ENCODE data around the gene TPPP3.

The TPPP3 gene

GRCh38 chr16:67394155-67395104, 1.1 kb upstream of the TPPP3 start:
- H3K27ac ChIP-seq (ENCODE audit: low read depth, low read length, severe bottlenecking), result no peak overlapping the region
- no peak overlapping the region for H3K4me3 ChIP-seq (ENCODE audit: extremely low read depth, insufficient read depth, low read length, poor library complexity, severe bottlenecking)
- H3K36me3 ChIP-seq (ENCODE audit: control insufficient read depth, insufficient read depth, low read length), result no peaks in the 10 kb centered on the region
- H3K4me1 ChIP-seq (ENCODE audit: control insufficient read depth, insufficient read depth, low read length, poor library complexity, severe bottlenecking), result peaks cover 29% of the 10 kb centered on the region
- H3K9me3 ChIP-seq (ENCODE audit: control insufficient read depth, low read length), result no peaks in the 10 kb centered on the region
- 14 to 15% methylated on average over 76 to 80 of the region's 88 CpGs for WGBS, 2 experiments (ENCODE audit: insufficient coverage in 2 of 2)

GRCh38 chr16:67393788-67394154, 473 bp upstream of the TPPP3 start:
- no peaks in the 10 kb centered on the region for H3K9me3 ChIP-seq (ENCODE audit: control insufficient read depth, low read length)
- H3K36me3 ChIP-seq (ENCODE audit: control insufficient read depth, insufficient read depth, low read length), result no peaks in the 10 kb centered on the region
- peak overlapping the region; percentile 45 for H3K27ac ChIP-seq (ENCODE audit: low read depth, low read length, severe bottlenecking)
- H3K4me3 ChIP-seq (ENCODE audit: extremely low read depth, insufficient read depth, low read length, poor library complexity, severe bottlenecking), result no peak overlapping the region
- H3K4me1 ChIP-seq (ENCODE audit: control insufficient read depth, insufficient read depth, low read length, poor library complexity, severe bottlenecking), result peaks cover 29% of the 10 kb centered on the region
- 8 to 10% methylated on average over 15 to 16 of the region's 20 CpGs for WGBS, 2 experiments (ENCODE audit: insufficient coverage in 2 of 2)

- H3K4me3 ChIP-seq (ENCODE audit: extremely low read depth, insufficient read depth, low read length, poor library complexity, severe bottlenecking), result no peak overlapping the region
- WGBS, 2 experiments (ENCODE audit: insufficient coverage in 2 of 2), result 83 to 89% methylated on average over 16 to 18 of the region's 18 CpGs
- no peaks in the 10 kb centered on the region for H3K36me3 ChIP-seq (ENCODE audit: control insufficient read depth, insufficient read depth, low read length)
- no peak overlapping the region for H3K27ac ChIP-seq (ENCODE audit: low read depth, low read length, severe bottlenecking)
- no peaks in the 10 kb centered on the region for H3K9me3 ChIP-seq (ENCODE audit: control insufficient read depth, low read length)
- H3K4me1 ChIP-seq (ENCODE audit: control insufficient read depth, insufficient read depth, low read length, poor library complexity, severe bottlenecking), result peaks cover 29% of the 10 kb centered on the region
Observed at GRCh38 chr16:67392301-67393059, 818 bp downstream of the TPPP3 start.

GRCh38 chr16:67391424-67392300, 1.6 kb downstream of the TPPP3 start:
- peaks cover 22% of the 10 kb centered on the region for H3K4me1 ChIP-seq (ENCODE audit: control insufficient read depth, insufficient read depth, low read length, poor library complexity, severe bottlenecking)
- no peak overlapping the region for H3K27ac ChIP-seq (ENCODE audit: low read depth, low read length, severe bottlenecking)

GRCh38 chr16:67390816-67391423, 2.4 kb downstream of the TPPP3 start:
- Histone ChIP-seq H3K36me3 (ENCODE audit: control insufficient read depth, insufficient read depth, low read length) (no peaks in the 10 kb centered on the region), H3K9me3 (ENCODE audit: control insufficient read depth, low read length) (no peaks in the 10 kb centered on the region), H3K4me1 (ENCODE audit: control insufficient read depth, insufficient read depth, low read length, poor library complexity, severe bottlenecking) (peaks cover 15% of the 10 kb centered on the region), H3K27ac (ENCODE audit: low read depth, low read length, severe bottlenecking) (no peak overlapping the region), H3K4me3 (ENCODE audit: extremely low read depth, insufficient read depth, low read length, poor library complexity, severe bottlenecking) (no peak overlapping the region)
- 94 to 97% methylated on average over 9 to 10 of the region's 11 CpGs for WGBS, 2 experiments (ENCODE audit: insufficient coverage in 2 of 2)

More at GRCh38 chr16:67391424-67392300, 1.6 kb downstream of the TPPP3 start:
- no peaks in the 10 kb centered on the region for H3K9me3 ChIP-seq (ENCODE audit: control insufficient read depth, low read length)
- WGBS, 2 experiments (ENCODE audit: insufficient coverage in 2 of 2), result 84 to 88% methylated on average over 9 to 13 of the region's 15 CpGs
- H3K36me3 ChIP-seq (ENCODE audit: control insufficient read depth, insufficient read depth, low read length), result no peaks in the 10 kb centered on the region
- no peak overlapping the region for H3K4me3 ChIP-seq (ENCODE audit: extremely low read depth, insufficient read depth, low read length, poor library complexity, severe bottlenecking)

- H3K9me3 ChIP-seq (ENCODE audit: control insufficient read depth, low read length), result no peaks in the 10 kb centered on the region
- 92 to 94% methylated on average over 25 to 27 of the region's 27 CpGs for WGBS, 2 experiments (ENCODE audit: insufficient coverage in 2 of 2)
- H3K27ac ChIP-seq (ENCODE audit: low read depth, low read length, severe bottlenecking), result no peak overlapping the region
- peaks cover 11% of the 10 kb centered on the region for H3K4me1 ChIP-seq (ENCODE audit: control insufficient read depth, insufficient read depth, low read length, poor library complexity, severe bottlenecking)
- no peak overlapping the region for H3K4me3 ChIP-seq (ENCODE audit: extremely low read depth, insufficient read depth, low read length, poor library complexity, severe bottlenecking)
- H3K36me3 ChIP-seq (ENCODE audit: control insufficient read depth, insufficient read depth, low read length), result no peaks in the 10 kb centered on the region
Observed at GRCh38 chr16:67389911-67390815, 3.1 kb downstream of the TPPP3 start.

GRCh38 chr16:67388591-67388990, 4.7 kb downstream of the TPPP3 start:
- Histone ChIP-seq H3K36me3 (ENCODE audit: control insufficient read depth, insufficient read depth, low read length) (no peaks in the 10 kb centered on the region), H3K4me1 (ENCODE audit: control insufficient read depth, insufficient read depth, low read length, poor library complexity, severe bottlenecking) (peaks cover 9% of the 10 kb centered on the region), H3K9me3 (ENCODE audit: control insufficient read depth, low read length) (no peaks in the 10 kb centered on the region), H3K27ac (ENCODE audit: low read depth, low read length, severe bottlenecking) (no peak overlapping the region), H3K4me3 (ENCODE audit: extremely low read depth, insufficient read depth, low read length, poor library complexity, severe bottlenecking) (no peak overlapping the region)
- 63 to 85% methylated on average over 2 of the region's 2 CpGs for whole genome bisulfite sequencing, 2 experiments (ENCODE audit: insufficient coverage in 2 of 2)

GRCh38 chr16:67388191-67388590, 5.1 kb downstream of the TPPP3 start:
- WGBS, 2 experiments (ENCODE audit: insufficient coverage in 2 of 2), result 87 to 100% methylated on average over 5 to 6 of the region's 8 CpGs
- H3K27ac ChIP-seq (ENCODE audit: low read depth, low read length, severe bottlenecking), result no peak overlapping the region
- no peak overlapping the region for H3K4me3 ChIP-seq (ENCODE audit: extremely low read depth, insufficient read depth, low read length, poor library complexity, severe bottlenecking)

GRCh38 chr16:67387479-67388079, 5.7 kb downstream of the TPPP3 start:
- H3K36me3 ChIP-seq (ENCODE audit: control insufficient read depth, insufficient read depth, low read length), result no peaks in the 10 kb centered on the region
- H3K27ac ChIP-seq (ENCODE audit: low read depth, low read length, severe bottlenecking), result no peak overlapping the region
- no peak overlapping the region for H3K4me3 ChIP-seq (ENCODE audit: extremely low read depth, insufficient read depth, low read length, poor library complexity, severe bottlenecking)
- H3K4me1 ChIP-seq (ENCODE audit: control insufficient read depth, insufficient read depth, low read length, poor library complexity, severe bottlenecking), result peaks cover under 1% of the 10 kb centered on the region
- WGBS, 2 experiments (ENCODE audit: insufficient coverage in 2 of 2), result 82 to 92% methylated on average over 7 of the region's 8 CpGs
- H3K9me3 ChIP-seq (ENCODE audit: control insufficient read depth, low read length), result no peaks in the 10 kb centered on the region

More at GRCh38 chr16:67388191-67388590, 5.1 kb downstream of the TPPP3 start:
- Histone ChIP-seq H3K36me3 (ENCODE audit: control insufficient read depth, insufficient read depth, low read length) (no peaks in the 10 kb centered on the region), H3K9me3 (ENCODE audit: control insufficient read depth, low read length) (no peaks in the 10 kb centered on the region), H3K4me1 (ENCODE audit: control insufficient read depth, insufficient read depth, low read length, poor library complexity, severe bottlenecking) (peaks cover 6% of the 10 kb centered on the region)
